GM19035 (cell line): ENCODE data around the gene COL18A1.
"Not testable (repeated sequence)": the region's sequence is repeated elsewhere in the genome, so short reads cannot be mapped to it uniquely, and the experiment has no call there.

Experiments
- ATAC-seq: cut with Tn5 transposase; IDR thresholded peaks from one replicate; pipeline ENCODE4 v1.9.1; 2021; ENCODE audit not compliant: unreplicated experiment

COL18A1 gene

DNA sequence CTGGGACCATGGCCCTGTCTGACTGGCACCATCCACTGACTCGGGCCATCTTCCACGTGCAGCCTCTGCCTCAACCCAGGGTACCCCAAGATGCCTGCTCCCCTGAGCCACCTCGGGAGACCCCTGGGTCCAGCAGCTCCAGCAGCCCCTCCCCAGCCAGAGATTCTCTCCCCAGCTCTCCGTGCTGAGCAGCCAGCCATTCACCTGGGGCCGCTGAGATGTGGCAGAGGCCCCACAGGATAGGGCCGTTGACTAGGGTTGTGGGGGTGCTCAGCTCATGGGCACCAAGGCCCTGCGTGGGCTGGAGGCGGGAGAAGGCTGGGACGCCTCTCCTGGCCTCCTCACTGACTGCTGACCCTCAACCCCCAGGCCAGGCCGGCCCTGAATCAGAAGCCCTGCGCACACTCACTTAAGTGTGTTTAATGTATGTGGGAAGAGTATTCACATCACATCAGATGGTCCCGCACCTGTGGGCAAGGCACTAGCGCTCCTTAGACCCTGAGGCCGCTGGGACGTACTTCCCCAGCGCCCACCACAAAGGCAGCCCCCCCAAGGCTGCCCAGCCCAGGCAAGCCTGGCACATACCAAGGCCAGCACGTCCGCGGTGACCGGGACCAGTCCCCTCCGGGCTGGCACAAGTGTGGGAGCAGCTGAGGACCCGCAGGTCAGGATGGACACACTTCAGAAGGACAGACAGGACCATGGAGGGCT lies 109.5 kb downstream of the COL18A1 start:
- ATAC-seq, result no peak

DNA sequence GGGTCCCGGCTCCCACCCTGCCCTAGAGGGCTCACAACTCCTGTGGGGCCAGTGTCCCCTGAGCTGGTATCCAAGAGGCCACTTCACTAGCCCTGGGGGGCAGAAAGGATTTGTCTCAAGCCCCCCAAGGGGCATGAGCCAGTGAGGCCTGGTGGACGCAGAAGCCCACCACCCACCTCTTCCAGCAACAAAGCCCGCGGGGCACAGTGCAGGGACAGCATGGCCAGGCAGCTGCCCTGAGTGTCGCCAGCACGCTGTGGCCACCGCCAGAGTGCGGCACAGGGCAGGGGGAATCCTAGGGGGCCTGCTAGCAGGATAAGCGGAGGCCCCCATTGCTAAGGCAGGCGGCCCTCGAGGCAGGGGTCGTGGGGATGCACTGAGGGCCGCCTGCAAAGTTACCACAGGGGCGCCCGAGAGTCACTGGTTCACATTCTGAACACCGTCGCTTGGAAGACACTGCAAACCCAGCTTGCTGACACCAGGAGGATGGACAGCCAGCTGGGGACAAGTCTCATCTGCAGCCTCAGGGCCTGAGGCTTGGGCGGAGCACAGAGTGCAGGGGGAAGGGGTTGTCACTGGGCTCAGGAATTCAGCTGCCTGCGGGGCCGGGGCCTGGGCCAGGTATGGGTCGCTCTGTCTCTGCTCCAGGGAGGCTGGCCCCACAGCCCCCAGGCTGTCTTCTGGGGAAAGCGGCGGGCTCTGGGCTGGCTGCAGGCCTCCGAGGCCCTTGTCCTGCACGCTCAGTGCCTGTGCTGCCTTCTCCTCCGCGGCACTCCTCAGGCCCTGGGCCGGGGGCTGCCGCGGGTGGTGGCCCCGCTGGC lies 110.5 kb downstream of the COL18A1 start:
- no peak for ATAC-seq

- ATAC-seq, result no peak
Measured at GRCh38 chr21:45516071-45516670, 111.2 kb downstream of the COL18A1 start.

- no peak for ATAC-seq
Measured at GRCh38 chr21:45516671-45517151, 111.7 kb downstream of the COL18A1 start.

- ATAC-seq, result no peak
Measured at GRCh38 chr21:45517249-45518065, 112.5 kb downstream of the COL18A1 start.

DNA sequence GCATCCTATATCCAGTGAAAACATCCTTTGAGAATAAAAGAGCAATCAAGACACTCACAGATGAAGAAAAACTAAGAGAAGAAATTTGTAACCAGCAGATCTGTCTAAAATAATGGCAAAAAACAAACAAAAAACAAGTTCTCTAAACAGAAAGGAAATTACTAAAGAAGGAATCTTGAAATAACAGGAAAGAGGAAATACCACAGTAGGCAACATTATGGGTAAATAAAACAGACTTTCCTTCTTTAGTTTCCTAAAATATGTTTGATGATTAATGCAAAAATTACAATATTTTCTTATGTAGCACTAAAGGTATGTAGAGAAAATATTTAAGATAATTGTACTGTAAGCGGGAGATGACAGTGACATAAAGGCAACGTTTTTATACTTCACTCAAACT lies 113.8 kb downstream of the COL18A1 start:
- no peak for ATAC-seq

DNA sequence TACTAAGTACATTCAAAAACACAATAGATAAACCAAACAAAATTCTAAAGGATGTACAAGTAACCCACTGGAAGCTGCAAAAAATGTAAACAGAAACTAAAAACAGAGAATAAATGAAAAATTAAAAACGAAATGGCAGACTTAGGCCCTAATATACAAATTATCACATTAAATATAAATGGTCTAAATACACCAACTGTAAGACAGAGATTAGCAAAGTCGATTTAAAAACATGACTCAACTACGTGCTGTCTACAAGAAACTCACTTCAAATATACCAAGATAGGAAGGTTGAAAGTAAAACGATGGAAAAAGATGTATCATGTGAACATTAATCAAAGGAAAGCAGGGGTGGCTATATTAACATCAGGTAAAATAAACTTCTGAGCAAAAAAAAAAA lies 114.2 kb downstream of the COL18A1 start:
- ATAC-seq, result no peak

GRCh38 chr21:45521241-45521640 lies 116.3 kb downstream of the COL18A1 start:
- ATAC-seq, result no peak

DNA sequence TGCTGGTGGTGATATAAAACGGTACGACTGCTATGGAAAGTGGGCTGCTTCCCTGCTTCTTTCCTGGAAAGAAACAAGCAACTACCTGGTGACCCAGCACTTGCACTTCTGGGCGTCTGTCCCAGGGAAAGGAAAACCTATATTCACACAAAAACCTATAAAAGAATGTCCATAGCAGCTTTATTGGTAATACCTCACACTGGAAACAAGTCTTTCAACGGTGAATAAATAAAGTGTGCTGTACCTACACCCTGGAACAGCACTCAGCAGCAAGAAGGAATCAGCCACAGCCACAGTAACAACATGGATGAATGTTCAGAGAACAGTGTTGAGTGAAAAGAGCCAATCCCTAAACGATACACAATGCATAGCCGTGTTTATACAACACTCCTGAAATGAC lies 117.4 kb downstream of the COL18A1 start:
- ATAC-seq, result no peak

- ATAC-seq, result no peak
Measured at GRCh38 chr21:45522986-45523385, 118.0 kb downstream of the COL18A1 start.

GRCh38 chr21:45523411-45524101 lies 118.6 kb downstream of the COL18A1 start:
- ATAC-seq, result no peak

- ATAC-seq, result no peak
Measured at GRCh38 chr21:45524756-45525152, 119.8 kb downstream of the COL18A1 start.

GRCh38 chr21:45525153-45525909 lies 120.4 kb downstream of the COL18A1 start:
- ATAC-seq, result no peak

- ATAC-seq, result no peak
Measured at GRCh38 chr21:45525910-45526306, 120.9 kb downstream of the COL18A1 start.

DNA sequence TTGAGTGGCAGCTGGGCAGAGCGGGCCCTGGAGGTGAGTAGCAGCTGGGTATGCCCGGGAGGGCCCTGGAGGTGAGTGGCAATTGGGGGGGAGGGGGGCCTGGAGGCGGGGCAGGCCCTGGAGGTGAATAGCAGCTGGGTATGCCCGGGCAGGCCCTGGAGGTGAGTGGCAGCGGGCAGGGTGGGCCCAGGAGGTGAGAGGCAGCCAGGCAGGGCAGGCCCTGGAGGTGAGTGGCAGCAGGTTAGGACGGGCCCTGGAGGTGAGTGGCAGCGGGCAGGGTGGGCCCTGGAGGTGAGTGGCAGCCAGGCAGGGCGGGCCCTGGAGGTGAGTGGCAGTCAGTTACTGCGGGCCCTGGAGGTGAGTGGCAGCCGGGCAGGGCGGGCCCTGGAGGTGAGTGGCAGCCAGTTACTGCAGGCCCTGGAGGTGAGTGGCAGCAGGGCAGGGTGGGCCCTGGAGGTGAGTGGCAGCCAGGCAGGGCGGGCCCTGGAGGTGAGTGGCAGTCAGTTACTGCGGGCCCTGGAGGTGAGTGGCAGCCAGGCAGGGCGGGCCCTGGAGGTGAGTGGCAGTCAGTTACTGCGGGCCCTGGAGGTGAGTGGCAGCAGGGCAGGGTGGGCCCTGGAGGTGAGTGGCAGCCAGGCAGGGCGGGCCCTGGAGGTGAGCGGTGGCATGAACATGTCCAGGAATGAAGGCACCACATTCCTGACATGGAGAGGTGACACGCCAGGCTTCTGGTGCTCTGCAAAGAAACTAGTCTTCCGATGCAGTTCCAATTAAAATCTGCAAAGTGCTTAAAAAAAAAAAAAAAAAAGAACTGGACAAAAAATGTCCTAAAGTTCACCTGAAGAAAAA lies 122.4 kb downstream of the COL18A1 start:
- not testable (repeated sequence) for ATAC-seq

GRCh38 chr21:45528028-45528705 lies 123.2 kb downstream of the COL18A1 start:
- ATAC-seq, result no peak

- ATAC-seq, result no peak
Measured at GRCh38 chr21:45528981-45529784, 124.2 kb downstream of the COL18A1 start.
